Stimulated activated CD4-positive, alpha-beta T cell treated with anti-CD3 and anti-CD28 coated beads, Interleukin-4, amount 100 ng/mL, for 24 hours (primary cell): Measurements from ENCODE around the gene FLNB.
"Not testable (repeated sequence)": the region's sequence is repeated elsewhere in the genome, so short reads cannot be mapped to it uniquely, and the experiment has no call there.

Source experiments
- DNase-seq: peaks from one replicate; pipeline ENCODE4 v3.0.0-alpha.2; 2020

Gene FLNB

DNA sequence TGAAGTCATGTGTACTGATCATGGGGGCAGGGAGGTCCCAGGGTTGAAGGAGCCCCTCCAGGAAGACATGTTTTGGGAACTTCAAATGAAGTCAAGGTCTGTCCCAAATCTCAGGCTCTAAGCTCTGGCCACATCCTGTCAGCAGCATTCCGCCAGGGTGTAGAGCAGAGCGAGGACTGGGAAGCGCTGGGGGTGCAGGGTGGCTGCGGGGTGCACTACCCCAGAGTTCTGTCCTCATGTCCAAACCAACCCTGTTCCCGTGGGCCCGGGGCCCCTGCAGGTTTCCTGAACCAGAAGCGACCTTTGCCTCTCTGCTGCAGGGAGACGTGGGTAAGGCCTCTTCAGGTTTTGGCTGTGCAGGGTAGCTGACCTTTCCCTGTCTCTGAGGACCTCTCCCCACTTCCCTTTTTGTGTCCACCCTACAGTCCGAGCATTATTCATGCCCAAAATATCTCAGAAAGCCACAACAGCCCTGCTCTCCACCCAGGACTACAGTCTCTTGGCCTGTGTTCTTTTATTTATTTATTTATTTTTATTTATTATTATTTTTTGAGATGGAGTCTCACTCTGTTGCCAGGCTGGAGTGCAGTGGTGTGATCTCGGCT, 26.6 kb upstream of the FLNB start:
- no peak for DNase-seq

GRCh38 chr3:57982561-57983243, 25.5 kb upstream of the FLNB start:
- no peak for DNase-seq

DNA sequence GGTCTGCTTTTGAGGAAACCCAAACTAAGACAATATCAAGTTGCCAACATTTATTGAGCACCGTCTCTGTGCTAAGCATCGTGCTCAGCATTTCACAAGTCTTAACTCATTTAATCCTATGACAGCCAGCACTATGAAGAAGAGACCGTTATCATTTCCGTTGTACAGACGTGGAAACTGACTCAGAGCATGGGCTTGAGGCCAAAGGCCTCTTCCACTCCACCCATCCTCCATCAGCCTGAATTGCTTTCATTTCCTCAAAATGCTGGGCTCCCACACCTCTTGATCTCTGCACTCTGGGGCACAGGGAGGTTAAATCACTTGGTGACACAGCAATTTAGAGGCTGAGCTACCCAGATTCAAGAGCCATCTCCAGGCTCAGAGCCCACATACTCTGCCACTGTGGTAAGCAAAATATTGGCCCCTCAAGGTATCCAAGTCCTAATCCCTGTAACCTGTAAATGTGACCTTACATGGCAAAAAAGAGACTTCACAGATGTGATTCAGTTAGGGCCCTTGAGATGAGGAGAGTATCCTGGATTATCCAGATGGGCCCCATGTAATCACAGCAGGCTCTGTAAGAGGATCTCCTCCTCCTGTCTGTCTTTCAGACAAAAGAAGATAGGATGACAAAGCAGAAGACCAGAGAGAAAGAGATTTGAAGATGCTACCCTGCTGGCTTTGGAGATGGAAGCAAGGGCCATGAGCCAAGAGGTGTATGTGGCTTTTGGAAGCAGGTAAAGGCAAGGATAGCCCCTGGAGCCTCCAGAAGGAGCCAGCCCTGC, 24.3 kb upstream of the FLNB start:
- peak; percentile 53 for DNase-seq

- no peak for DNase-seq
Observed at GRCh38 chr3:57985176-57985983, 22.8 kb upstream of the FLNB start.

DNA sequence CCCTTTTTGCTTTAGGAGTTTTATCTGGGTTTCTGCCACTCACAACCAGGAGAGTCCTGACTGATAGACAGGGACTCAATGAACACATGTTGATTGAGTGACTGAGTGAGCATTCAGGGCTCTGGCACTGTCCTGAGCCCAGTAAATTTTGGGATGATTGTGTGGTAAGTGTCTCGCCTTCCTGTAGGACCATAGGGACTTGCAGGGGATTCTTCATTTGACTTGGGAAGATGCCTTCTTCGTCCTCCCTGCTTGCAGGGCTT, 22.3 kb upstream of the FLNB start:
- no peak for DNase-seq

DNA sequence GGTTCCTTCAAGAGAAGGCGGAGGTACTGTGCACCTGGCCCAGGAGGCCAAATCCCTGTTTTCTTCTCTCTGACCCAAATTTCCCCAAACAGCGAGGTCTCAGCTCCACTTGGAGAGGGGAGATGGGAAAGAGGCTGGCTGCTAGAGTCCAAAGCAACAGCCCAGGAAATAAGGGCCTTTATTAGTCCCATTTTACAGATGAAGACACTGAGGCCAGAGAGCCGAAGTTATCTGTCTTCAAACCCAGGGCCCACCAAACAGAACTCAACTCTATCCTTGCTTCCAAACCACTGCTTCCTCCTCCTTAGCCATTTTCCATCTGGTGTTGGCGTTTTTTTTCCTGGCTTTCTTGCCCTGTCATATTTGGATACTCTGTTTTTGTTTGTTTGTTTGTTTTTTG, 22.0 kb upstream of the FLNB start:
- no peak for DNase-seq

DNA sequence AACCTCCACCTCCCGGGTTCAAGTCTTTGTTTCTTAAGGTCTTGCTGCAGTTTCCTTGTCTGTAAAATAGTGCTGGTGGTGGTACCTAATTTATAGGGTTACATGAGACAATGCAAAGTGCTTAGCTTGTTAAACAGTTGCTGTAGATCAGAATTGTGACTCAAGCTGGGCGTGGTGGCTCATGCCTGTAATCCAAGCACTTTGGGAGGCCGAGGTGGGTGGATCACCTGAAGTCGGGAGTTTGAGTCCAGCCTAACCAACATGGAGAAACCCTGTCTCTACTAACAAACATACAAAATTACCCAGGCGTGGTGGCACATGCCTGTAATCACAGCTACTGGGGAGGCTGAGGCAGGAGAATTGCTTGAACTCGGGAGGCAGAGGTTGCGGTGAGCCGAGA, 19.0 kb upstream of the FLNB start:
- DNase-seq: not testable (repeated sequence)

GRCh38 chr3:57989646-57990045, 18.6 kb upstream of the FLNB start:
- no peak for DNase-seq

DNA sequence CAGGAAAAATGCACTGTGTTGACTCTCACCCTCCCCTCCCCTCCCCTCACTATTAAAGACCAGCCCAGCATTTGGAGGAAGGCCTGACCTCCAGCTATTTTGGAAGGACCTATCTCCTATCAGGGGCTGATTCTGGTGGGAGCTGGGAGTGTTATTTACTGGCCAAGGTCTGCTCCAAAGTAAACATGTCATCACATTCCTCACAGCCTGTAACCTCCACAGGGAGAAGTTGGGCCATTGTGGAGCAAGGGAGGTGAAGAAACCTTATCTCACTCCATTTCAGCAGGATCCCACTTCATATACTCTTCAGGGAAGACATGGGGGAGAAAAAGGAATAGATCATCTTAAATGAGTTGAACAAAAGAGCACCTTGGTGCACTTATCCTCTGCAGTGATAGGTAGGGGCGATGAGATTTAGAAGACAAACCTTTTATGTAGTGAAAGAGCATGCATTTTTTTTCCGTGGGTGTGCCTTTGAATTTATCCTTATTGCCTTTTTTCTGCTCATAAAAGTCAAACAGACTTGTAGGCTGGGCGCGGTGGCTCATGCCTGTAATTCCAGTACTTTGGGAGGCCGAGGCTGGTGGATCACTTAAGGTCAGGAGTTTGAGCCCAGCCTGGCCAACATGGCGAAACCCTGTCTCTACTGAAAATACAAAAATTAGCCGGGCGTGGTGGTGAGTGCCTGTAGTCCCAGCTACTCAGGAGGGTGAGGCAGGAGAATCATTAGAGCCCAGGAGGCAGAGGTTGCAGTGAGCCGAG, 15.6 kb upstream of the FLNB start:
- DNase-seq: no peak

DNA sequence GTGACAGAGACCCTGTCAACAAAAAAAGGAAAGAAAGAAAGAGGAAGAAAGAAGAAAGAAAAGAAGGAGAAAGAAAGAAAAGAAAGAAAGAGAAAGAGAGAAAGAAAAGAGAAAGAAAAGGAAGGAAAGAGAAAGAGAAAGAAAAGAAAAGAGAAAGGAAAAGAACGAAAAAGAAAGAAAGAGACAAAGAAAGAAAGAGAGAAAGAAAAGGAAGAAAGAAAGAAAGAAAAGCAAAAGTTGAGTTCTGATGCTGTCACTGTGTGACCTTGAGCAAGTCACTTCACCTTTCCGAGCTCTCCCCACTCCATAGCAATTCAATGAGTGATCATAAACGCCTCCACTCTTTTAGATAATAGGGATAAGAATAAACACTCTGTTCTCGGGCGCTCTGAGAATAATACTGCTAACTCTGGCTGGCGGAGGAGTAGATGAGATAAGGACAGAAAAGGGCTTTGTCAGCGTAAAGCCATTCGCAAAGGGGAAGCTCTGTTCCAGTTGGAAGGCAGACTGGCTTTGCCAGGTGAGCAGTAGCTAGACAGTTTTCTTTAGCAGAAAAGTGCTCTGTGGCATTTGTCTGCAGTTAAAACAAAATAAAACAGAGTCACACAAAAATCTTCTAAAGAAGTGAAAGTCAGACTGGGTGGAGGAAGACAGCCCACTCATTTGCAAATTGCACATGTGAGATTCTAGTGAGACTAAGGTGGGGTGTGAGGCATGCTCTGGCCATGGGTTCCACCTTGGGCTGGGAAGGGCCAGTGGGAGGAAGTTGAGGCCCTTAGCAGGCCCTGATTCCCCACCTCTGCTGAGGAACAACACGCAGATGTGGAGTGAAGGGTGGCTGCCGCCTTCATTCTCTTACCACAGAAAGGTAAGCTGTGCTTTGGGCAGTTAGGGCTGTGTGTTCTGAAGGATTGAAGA, 9.6 kb upstream of the FLNB start:
- no peak for DNase-seq

GRCh38 chr3:57999417-58000115, 8.7 kb upstream of the FLNB start:
- no peak for DNase-seq

GRCh38 chr3:58000306-58001085, 7.7 kb upstream of the FLNB start:
- DNase-seq: no peak

GRCh38 chr3:58001086-58001467, 7.1 kb upstream of the FLNB start:
- DNase-seq: no peak

- no peak for DNase-seq
Observed at GRCh38 chr3:58001979-58002378, 6.2 kb upstream of the FLNB start.

DNA sequence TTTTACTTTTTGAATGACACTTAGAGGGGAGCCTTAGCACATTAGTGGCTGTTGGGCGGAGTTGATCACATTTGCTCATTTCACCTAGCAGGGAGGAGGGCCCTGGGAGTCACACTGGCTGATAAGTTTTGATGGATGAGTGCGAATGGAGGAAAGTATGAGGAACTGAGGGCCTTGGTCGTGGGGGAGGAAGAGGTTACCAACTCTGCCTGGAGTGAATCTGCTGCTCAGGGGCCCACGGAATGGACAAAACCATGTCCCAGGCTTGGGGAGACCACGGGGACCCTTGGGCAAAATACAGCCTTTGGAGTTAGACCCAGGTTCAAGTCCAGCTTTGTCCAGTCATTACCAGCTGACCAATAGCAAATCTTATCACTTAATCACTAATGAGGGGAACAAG, 5.1 kb upstream of the FLNB start:
- DNase-seq: no peak

GRCh38 chr3:58004973-58005372, 3.2 kb upstream of the FLNB start:
- DNase-seq: no peak

GRCh38 chr3:58005669-58006068, 2.6 kb upstream of the FLNB start:
- no peak for DNase-seq

- DNase-seq: no peak
Observed at GRCh38 chr3:58006661-58007060, 1.6 kb upstream of the FLNB start.

GRCh38 chr3:58009026-58009748, 965 bp downstream of the FLNB start:
- peak; percentile 45 for DNase-seq
